ENCODE results near the gene TSFM.

TSFM gene

DNA sequence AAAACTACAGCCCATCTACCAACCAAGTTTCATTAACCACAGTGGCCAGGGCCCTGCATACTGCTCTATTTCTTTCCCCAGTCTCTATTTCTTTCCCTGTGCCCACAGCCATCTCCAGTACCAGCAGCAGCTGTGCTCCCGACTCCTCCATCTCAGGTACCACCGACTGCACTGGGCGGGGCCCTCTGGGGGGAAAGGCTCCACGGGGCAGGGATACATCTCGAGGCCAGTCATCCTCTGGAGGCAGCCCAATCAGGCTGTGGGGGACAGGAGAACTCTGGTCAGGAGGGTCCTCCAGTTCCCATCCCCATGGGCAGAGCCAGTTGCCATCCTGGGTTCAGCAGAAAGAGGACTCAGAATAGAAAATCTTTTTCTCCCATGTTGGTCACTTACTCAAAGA, 33.5 kb upstream of the TSFM start:
- TF ChIP-seq, protein P1, sequence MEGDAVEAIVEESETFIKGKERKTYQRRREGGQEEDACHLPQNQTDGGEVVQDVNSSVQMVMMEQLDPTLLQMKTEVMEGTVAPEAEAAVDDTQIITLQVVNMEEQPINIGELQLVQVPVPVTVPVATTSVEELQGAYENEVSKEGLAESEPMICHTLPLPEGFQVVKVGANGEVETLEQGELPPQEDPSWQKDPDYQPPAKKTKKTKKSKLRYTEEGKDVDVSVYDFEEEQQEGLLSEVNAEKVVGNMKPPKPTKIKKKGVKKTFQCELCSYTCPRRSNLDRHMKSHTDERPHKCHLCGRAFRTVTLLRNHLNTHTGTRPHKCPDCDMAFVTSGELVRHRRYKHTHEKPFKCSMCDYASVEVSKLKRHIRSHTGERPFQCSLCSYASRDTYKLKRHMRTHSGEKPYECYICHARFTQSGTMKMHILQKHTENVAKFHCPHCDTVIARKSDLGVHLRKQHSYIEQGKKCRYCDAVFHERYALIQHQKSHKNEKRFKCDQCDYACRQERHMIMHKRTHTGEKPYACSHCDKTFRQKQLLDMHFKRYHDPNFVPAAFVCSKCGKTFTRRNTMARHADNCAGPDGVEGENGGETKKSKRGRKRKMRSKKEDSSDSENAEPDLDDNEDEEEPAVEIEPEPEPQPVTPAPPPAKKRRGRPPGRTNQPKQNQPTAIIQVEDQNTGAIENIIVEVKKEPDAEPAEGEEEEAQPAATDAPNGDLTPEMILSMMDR (IDR thresholded peaks at IDR 0.05; ENCODE audit: insufficient read depth, low read depth, low read length, missing control alignments) = no peak
- no peak overlapping the region for H3K4me3 ChIP-seq (ENCODE audit: low read depth, low read length)
- DNase-seq (ENCODE audit: low read depth) = no peak

DNA sequence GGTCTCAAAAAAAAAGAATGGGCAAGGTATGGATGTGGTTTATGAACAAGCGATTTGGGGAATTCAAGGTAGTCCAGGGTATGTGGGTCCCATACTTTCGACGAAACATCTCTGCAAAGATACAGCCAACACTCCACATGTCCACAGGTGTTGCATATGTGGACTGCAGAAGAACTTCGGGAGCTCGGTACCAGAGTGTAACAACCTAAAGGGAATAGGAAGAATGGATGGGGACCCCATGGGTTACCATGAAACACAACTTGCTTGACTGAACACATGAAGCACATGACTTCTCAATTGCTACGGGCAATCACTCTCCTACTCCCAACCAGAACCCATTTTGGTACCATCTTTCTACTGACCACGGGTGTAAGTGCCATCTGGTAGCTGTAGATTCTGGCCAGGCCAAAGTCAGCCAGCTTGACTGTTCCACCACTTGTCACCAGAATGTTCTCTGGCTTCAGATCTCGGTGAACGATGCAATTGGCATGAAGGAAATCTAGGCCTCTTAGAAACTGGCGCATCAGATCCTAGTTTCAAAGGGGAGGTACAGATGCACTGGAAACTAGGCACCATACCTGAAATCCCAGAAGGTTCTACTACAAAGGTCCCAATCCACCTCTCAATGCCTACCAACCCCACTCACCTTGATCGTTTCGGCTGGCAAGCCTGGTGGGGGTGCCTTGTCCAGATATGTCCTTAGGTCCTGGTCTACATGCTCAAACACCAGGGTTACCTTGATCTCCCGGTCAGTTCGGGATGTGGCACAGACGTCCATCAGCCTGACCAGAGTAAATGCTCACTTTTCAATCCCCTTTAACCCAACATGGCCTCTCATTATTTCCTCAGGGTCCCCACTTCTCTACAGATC, 31.8 kb upstream of the TSFM start:
- DNase-seq (ENCODE audit: low read depth) = no peak
- TF ChIP-seq, protein P1 (IDR thresholded peaks at IDR 0.05; ENCODE audit: insufficient read depth, low read depth, low read length, missing control alignments) = no peak
- H3K4me3 ChIP-seq (ENCODE audit: low read depth, low read length) = peak overlapping the region; percentile 86

DNA sequence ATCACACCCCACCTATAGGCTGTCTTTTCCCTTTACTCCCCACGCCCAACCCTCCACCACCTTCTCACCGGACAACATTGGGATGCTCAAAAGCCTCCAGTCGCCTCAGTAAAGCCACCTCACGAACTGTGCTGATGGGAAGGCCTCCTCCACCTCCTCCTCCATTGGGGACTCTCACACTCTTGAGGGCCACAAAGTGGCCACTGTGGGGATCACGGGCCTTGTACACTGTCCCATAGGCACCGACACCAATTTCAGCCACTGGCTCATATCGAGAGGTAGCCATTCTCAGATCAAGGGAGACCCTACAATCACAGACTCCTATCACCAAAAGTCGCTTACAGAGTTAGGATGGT, 31.2 kb upstream of the TSFM start:
- DNase-seq (ENCODE audit: low read depth) = no peak
- TF ChIP-seq, protein P1 (IDR thresholded peaks at IDR 0.05; ENCODE audit: insufficient read depth, low read depth, low read length, missing control alignments) = no peak
- H3K4me3 ChIP-seq (ENCODE audit: low read depth, low read length) = peak overlapping the region; percentile 86

DNA sequence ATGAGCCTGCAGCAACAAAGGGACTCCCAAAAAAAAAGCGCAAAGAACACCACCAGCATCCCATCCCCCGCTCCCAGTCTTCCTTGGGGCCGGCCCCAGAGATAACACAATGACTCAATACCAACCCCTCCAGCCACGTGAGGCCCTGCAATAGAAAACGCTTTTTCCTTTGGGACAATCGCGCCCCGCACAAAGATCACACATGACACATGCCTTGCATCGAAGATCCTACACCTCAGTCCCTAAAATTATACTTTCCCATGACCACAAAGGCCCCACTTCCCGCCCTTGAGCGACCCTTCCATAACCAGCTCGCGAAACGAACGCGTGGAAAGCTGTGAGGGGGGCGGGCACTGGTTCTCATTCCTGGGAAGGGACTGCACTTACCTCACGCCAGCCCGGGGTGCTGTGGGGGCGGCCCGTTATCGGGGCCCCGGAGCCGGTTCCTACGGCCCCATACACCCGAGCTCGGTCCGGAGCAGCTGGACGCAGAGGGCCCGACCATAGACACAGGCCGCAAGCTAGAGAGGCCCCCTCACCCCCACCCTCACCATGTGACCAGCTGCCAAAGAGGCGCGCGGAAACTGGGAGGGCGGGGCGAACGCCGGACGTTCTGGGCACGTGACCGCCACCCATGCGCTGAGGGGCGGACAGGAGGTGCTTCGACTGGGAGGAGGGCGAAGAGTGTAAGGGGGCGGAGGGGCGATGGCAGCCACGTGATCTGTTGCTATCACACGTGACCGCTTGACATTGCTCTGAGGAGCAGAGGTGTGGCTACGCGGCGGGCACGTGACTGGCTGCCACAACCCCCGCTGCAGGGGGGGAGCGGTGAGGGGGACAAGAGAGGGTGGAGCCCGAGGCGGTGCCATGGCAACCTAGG, 30.6 kb upstream of the TSFM start, which contains the start of gene CDK4:
Gene CDK4, minus strand, starts transcription at position 523 of the 880 bp plus-strand sequence. CDS start 593 bp downstream, outside the sequence.
- H3K4me3 ChIP-seq (ENCODE audit: low read depth, low read length) = peak within 1 kb of the TSS; percentile 86
- TF ChIP-seq, protein P1 (IDR thresholded peaks at IDR 0.05; ENCODE audit: insufficient read depth, low read depth, low read length, missing control alignments) = no peak
- peak; percentile 100 for DNase-seq (ENCODE audit: low read depth)

DNA sequence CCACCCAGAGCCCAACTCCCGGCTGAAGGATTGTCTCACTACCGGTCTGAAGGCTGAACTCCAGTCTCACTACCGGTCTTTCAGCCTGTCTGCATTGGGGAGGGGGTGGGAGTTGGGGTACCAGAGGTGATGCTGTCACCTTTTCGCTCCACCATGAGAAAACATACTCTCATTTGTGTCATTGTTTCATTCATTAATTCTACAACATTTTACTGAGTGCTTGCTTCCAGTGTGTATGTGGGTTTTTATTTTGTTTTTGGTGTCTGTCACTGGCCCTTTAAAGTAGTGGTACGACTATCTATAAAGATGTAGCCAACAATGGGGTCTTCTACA, 30.0 kb upstream of the TSFM start:
- TF ChIP-seq, protein P1 (IDR thresholded peaks at IDR 0.05; ENCODE audit: insufficient read depth, low read depth, low read length, missing control alignments) = no peak
- peak overlapping the region; percentile 15 for H3K4me3 ChIP-seq (ENCODE audit: low read depth, low read length)
- no peak for DNase-seq (ENCODE audit: low read depth)

DNA sequence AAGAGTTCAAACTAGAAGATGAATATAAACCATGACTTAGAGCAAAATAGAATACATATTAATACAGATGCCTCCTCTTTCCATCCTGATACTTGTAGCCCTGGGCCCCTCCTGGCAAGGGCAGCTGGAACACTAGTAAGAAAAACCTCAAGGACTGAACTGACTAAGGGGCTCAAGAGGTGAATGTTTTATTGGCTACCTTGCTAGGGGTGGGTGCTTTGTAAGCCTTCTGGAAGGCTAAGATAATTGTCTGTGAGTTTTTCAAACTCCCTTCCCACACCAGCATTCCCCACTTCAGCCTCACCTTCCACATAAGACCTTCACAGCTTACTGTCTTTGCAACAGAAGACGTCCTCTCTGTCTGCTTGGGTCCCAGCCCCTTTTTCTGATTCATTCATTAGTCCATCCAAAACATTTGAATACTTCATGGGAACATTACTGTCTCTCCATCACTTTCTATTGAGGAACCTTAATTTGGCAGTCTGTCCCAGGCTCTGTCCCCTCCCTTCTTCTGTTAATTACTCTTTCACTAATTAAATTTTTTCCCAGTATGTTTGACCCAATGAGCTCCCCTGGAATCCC, 28.7 kb upstream of the TSFM start:
- no peak overlapping the region for H3K4me3 ChIP-seq (ENCODE audit: low read depth, low read length)
- TF ChIP-seq, protein P1 (IDR thresholded peaks at IDR 0.05; ENCODE audit: insufficient read depth, low read depth, low read length, missing control alignments) = no peak
- no peak for DNase-seq (ENCODE audit: low read depth)
